Activated naive CD4-positive, alpha-beta T cell treated with Interleukin-2 at 50 U/mL for 16 hours (primary cell): ENCODE measurements around the gene DUSP9.

ENCODE experiments used
- DNase-seq: peaks from one replicate; pipeline ENCODE4 v3.0.0-alpha.2; 2020

DUSP9 gene

GRCh38 chrX:153649178-153649914 lies 2.3 kb downstream of the DUSP9 start:
- DNase-seq = peak; percentile 40

- DNase-seq = no peak
Observed at GRCh38 chrX:153649915-153650782, 3.1 kb downstream of the DUSP9 start.

GRCh38 chrX:153650959-153651358 lies 4.0 kb downstream of the DUSP9 start:
- no peak for DNase-seq

GRCh38 chrX:153651540-153652079 lies 4.6 kb downstream of the DUSP9 start:
- DNase-seq = no peak

- DNase-seq = no peak
Observed at GRCh38 chrX:153653556-153653955, 6.6 kb downstream of the DUSP9 start.

GRCh38 chrX:153657161-153657560 lies 10.2 kb downstream of the DUSP9 start:
- no peak for DNase-seq

- DNase-seq = no peak
Observed at GRCh38 chrX:153659268-153659667, 12.3 kb downstream of the DUSP9 start.

- peak; percentile 65 for DNase-seq
Observed at GRCh38 chrX:153662266-153662665, 15.3 kb downstream of the DUSP9 start.

- no peak for DNase-seq
Observed at GRCh38 chrX:153665726-153666306, 18.8 kb downstream of the DUSP9 start.

- no peak for DNase-seq
Observed at GRCh38 chrX:153667281-153667955, 20.4 kb downstream of the DUSP9 start.

GRCh38 chrX:153667956-153668396 lies 21.0 kb downstream of the DUSP9 start:
- peak; percentile 81 for DNase-seq

GRCh38 chrX:153668423-153669173 lies 21.6 kb downstream of the DUSP9 start:
- DNase-seq = no peak

- DNase-seq = peak; percentile 44
Observed at GRCh38 chrX:153669174-153669890, 22.3 kb downstream of the DUSP9 start.

GRCh38 chrX:153669901-153670731 lies 23.1 kb downstream of the DUSP9 start:
- DNase-seq = no peak

- DNase-seq = no peak
Observed at GRCh38 chrX:153670748-153671588, 24.0 kb downstream of the DUSP9 start.

- DNase-seq = no peak
Observed at GRCh38 chrX:153671589-153672530, 24.9 kb downstream of the DUSP9 start.

GRCh38 chrX:153672531-153673427 lies 25.8 kb downstream of the DUSP9 start:
- no peak for DNase-seq
